ENCODE results near the gene CBLC.

Gene CBLC

DNA sequence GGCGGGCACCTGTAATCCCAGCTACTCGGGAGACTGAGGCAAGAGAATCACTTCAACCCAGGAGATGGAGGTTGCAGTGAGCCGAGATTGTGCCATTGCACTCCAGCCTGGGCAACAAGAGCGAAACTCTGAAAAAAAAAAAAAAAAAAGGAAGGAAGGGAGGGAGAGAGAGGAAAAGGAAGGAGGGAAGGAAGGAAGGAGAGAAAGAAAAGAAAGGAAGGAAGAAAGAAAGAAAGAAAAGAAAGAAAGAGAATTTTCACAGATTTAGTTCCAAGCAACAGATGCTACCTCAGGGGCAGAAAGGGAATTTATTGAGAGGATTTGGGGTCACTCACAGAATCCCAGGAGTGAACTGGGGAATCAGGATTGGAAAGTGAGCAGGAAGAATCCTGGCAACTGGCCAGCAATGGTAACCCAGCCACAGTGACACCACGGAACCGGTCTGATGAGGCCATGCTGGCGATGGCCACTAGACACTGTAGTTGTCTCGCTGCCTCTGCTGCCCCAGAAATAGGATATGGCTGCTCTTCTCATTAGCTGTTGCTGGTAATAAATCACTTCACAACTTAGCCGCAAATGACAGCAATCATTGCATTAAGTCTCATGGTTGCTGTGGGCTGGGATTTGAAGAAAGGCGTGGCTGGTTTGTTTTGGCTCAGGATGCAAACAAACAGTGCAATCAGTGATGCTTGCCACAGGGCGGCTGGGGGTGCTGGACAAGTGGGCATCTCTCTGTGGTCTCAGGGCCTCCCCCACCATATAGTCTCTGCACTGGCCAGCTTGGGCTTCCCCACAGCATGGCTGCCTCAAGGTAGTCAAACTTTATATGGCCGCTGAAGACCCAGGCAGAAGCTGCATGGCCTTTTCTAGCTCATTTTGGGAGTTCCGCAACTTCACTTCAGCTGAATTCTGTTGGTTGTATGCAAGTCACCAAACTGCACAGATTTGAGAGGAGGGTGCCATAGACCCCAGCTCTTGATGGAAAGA, 26.0 kb downstream of the CBLC start:
- DNase-seq: no peak

DNA sequence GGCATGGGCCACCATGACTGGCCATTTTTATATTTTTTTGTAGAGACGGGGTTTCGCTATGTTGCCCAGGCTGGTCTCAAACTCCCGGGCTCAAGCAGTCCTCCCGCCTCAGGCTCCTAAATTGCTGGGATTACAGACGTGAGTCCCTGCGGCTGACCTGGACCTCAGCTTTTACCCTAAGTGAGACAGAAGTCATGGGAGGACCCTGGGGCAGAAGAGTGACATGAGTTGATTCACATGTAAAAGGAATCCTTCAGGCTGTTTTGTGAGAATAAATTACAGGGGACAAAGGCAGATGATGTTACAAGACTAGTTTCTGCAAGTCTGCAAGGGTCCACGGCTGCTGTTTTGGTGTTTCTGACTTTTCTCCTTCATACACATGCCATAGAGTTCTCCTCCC, 28.6 kb downstream of the CBLC start:
- no peak for DNase-seq

DNA sequence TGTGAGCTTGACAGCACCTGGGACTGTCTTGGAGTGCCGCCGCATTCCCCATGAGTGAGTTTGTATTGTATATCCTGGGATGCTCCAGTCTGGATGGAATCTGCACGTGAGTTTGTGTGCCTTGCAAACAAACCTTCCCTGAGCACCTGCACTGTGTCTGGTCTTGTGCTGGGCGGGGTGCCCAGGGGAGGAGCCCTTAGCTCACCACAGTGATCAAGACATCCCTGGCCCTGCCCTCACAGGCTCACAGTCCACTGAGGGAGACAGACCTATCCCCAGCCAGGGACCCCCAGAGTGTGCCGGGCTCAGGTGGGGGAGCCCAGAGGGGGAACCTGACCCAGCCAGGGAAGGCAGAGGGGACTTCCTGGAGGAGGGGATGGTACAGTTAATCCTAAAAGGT, 29.5 kb downstream of the CBLC start:
- DNase-seq: peak; percentile 30

DNA sequence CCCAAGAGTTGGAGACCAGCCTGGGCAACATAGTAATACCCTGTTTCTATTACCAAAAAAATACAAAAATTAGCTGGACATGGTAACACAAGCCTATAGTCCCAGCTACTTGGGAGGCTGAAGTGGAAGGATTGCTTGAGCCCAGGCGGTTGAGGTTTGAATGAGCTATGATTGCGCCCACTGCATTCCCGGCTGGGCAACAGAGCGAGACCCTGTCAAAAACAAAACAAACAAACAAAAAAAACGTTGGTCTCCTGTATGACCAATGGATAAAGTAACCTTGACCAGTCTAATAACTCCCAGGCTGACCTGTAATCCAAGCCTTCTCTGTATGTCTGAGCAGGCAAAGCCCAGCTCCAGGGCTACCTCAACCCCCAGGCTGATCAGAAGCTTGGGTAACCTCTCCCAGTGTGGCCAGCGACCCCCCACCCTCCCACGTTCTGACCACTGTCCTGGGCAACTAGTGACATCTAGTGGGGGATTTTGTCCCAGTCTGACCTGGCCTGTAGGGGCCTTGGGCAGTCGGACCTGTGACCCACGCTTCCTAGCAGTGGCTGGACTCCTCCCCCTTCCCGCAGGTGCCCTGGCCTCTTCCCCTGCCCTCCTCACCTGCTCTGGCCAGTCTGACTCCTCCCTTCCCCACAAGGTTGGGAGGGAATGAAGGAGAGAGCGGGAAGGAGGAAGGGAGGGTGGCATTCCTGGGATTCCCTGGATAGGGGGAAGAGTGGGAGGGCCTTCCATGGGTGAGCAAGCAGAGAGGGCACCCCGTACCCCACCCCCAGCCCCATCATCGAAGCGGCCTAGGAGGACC, 30.2 kb downstream of the CBLC start:
- DNase-seq: no peak

DNA sequence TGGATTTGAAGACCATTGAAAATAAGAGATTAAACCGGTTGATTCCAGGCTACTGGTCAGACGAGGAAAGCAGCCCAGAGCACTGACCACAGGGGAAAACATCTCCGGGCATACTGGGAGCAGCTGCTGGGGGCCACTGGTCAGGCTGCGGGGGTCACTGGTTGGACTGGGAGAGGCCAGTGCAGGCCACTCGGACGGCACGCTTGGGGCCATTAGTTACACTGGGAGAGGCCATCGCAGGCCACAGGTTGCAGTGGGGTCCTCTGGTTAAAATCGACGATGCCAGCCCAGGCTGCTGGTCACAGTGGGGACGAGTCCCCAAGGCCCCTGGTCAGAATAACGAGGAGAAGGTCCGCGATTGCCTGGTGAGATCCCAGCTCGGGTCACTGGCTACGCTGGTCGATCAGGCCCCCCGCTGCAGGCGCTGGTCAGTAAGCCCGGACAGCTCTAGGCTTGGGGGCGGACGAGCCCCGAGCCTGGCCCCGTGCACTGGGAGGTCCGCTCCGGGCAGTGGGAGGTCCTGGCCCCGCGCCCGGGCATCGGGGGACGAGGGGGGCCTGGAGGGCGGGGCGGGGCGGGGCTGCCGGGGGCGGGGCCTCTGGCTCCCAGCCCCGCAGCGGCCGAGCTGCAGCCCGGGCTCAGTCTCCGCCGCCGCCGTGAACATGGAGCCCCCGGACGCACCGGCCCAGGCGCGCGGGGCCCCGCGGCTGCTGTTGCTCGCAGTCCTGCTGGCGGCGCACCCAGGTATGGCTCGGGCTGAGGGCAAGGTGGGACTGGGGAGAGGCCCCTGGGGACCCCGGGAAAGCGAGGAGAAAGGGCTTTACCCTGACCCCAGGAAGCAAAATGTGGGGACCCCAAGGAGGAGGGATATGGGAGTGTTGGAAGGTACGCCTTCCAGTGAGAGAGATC, 31.0 kb downstream of the CBLC start, which contains the start of gene BCAM:
TSS of gene BCAM (plus strand) at position 641 of the 909 bp plus-strand sequence. CDS start at position 663, 22 bp downstream.
- no peak for DNase-seq

DNA sequence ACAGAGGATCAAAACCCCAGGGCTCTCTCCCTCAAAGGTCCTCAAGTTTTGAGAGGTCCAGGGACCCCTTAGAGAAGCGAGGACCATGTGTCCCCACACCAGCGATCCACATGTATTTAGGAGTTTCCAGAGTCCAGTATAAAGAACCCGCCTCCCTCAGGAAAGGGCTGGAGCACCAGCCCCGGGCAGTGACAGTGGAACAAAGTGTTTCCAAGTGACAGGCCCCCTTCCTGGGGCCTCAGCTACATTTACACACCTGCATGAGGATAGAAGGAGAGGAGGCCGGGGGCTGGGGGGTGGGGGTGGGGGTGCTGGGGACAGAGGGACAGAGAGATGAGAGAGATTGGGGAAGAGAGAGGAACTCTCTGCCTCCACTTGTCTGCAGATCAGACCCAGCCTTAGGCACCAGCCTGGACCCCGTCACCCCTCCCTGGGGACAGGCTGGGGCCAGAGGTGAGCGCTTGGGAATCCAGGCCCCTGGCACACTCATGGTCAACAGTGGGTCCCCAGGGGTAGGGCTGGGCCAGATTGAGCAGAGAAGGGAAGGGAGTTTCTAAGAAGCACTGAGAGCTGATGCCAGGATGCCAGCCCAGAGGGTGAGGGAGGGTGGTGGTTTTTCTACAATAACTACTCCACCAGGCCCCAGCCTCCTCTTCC, 32.0 kb downstream of the CBLC start:
- no peak for DNase-seq

DNA sequence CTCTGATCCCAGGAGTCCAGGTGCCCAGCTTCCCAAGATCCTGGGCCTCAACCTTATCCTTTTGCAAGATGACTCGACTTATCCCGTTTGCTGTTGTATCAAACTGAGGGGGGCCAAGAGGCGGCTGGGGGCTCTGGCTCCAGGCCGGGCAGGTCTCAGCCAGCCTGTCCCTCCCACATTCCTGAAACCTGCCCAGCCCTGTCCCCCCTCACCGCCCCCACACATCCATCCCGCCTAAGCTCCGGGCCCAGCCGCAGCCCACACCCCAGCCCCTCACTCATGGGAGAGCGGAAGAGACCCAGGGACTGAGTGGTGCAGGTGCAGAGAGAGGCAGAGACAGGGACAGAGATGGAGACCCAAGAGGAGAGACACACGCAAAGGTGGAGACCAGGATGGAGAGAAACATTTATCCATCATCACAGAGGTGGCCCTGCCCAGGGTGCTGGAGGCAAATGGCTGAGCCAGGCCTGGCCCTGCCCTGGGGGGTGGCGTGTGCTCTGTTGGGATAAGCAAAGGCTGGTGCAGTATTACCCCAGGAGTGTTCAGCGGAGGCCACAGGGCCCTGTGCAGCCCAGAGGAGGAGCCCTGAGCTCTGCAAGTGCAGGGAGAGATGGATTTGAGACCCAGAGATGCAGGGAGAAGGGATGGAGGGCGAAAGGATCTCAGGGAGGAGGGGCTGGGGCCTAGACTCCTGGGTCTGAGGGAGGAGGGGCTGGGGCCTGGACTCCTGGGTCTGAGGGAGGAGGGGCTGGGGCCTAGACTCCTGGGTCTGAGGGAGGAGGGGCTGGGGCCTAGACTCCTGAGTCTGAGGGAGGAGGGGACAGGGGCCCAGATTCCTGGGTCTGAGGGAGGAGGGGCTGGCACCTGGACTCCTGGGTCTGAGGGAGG, 32.8 kb downstream of the CBLC start:
- no peak for DNase-seq

DNA sequence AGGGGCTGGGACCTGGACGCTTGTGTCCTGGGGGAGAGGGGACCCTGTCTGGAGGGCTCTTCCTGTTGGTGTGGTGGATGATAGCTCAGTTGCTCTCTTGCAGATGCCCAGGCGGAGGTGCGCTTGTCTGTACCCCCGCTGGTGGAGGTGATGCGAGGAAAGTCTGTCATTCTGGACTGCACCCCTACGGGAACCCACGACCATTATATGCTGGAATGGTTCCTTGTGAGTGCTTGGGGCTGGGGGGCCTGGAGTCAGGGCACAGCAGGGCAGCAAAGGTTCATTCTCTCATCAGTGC, 33.4 kb downstream of the CBLC start:
- no peak for DNase-seq

DNA sequence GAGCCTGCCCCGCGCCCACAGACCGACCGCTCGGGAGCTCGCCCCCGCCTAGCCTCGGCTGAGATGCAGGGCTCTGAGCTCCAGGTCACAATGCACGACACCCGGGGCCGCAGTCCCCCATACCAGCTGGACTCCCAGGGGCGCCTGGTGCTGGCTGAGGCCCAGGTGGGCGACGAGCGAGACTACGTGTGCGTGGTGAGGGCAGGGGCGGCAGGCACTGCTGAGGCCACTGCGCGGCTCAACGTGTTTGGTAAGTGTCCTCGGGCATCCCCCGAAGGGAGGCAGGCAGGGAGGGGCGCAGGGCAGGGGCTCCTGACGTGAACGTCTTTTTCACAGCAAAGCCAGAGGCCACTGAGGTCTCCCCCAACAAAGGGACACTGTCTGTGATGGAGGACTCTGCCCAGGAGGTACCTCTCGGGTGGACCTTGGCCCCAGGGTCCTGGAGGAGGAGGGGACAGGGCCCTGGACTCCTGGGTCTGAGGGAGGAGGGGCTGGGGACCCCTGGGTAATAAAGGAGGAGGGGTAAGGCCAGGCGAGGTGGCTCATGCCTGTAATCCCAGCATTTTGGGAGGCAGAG, 34.5 kb downstream of the CBLC start:
- no peak for DNase-seq

DNA sequence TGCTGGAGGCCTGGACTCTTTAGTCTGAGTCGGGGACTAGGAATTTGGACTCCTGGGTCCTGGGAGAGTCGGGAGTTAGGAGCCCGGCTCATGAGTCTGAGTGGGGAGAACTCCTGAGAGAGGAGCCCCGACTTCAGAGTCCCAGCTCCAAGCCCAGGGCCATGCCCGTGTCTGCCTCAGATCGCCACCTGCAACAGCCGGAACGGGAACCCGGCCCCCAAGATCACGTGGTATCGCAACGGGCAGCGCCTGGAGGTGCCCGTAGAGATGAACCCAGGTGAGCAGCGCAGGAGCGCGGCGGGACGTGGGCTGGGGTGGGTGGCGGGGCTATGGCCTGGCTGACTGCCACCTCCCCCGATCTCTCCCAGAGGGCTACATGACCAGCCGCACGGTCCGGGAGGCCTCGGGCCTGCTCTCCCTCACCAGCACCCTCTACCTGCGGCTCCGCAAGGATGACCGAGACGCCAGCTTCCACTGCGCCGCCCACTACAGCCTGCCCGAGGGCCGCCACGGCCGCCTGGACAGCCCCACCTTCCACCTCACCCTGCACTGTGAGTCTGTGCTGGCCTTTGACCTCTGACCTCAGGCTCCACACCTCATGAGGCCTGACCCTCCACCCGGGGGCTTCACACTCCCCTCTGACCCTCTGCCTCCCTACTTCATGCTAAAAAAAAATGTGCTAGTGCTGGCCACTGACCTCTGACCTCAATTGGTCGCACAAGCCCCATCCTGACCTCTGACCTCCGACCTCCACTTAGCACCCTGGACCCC, 35.6 kb downstream of the CBLC start:
- DNase-seq: peak; percentile 22

DNA sequence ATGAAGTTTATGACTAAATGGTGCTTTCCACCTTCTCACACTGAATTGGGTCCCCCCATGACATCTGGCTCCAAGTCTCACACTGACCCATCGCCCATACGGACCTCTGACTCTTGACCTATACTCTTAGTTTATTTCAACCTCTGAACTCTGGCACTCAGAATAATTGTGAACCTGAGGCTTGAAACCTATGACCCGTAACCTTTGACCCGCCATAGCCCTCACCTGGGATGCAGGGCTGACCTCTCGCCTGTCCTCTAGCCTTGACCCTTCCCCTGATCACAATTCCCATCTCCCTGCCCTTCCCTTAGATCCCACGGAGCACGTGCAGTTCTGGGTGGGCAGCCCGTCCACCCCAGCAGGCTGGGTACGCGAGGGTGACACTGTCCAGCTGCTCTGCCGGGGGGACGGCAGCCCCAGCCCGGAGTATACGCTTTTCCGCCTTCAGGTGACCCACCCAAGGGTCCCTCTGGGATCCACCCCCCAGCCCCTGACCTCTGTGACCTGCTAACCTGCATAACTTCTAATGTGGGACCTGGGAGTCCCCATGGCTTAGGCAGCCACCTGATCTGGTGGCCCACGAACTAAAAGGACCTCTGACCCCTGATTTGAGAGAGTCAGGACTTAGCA, 36.3 kb downstream of the CBLC start:
- DNase-seq: no peak

DNA sequence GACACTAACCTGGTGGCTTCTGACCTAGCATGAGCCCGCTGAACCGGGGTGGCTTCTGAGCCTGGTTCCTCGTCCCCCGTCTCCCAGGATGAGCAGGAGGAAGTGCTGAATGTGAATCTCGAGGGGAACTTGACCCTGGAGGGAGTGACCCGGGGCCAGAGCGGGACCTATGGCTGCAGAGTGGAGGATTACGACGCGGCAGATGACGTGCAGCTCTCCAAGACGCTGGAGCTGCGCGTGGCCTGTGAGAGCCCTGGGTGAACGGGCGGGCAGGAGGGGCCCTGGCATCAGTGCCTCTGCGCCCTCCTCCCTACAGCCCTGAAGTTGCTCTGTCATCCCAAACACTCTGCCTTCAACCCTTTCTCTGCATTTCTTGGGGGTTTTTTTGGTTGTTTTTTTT, 36.8 kb downstream of the CBLC start:
- DNase-seq: no peak

DNA sequence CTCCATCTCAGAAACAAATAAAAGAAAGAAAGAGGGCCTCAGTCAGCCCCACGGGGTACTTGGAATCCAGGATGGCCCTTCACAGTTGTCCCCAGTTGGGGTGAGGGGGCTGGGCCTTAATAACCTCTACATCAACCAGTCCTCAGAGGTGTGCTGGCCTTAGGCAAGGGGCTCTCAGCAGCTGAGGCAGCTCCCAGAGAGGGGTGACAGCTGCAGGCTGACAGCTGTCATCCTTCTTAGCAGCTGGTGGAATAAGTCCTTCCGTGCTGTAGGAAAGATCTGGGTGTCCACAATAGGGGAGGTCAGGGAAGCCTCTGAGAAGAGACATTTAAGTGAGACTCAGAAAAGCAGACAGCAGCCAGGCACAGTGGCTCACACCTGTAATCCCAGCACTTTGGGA, 38.6 kb downstream of the CBLC start:
- no peak for DNase-seq

DNA sequence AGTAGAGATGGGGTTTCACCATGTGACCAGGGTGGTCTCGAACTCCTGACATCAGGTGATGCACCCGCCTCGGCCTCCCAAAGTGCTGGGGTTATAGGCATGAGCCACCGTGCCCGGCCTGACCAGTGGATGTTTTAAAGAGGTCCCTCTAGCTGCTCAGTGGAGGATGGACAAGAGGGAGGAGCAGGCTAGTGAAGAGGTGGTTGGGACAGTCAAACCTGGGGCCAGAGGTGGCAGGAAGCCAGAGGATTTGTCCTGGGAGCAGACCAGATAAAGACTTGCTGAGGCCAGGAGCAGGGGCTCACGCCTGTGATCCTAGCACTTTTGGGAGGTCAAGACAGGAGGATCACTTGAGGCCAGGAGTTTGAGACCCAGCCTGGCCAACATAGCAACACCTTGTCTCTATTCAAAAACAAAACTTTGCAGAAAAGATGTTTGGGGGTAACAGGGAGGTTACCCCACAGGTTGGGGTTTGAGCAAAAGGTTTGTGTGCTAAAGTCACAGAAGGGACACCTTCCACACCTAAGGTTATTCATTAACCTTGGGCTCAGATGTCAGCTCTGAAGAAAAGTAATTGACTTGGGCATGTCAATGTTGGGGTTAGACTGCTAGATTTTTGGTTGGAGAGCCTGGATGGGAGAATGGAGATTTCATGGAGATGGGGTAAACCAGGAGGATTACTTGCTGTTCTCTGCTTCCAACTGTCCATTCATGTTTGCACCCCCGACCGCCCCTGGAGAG, 40.2 kb downstream of the CBLC start:
- no peak for DNase-seq

DNA sequence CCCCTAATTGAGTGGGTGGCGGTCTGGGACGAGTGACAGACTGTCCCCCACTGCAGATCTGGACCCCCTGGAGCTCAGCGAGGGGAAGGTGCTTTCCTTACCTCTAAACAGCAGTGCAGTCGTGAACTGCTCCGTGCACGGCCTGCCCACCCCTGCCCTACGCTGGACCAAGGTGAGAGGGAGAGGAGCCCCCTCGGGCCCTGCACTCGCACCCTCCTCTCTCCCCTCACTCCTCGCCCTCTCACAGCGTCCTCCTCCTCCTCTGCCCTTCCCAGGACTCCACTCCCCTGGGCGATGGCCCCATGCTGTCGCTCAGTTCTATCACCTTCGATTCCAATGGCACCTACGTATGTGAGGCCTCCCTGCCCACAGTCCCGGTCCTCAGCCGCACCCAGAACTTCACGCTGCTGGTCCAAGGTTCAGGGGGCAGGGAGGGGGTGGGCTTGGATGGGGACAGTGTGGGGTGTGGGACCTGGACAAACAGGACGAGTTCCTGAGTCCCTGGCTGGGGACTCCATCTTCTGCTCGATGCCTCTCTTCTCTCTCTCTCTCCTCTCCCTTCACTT, 40.9 kb downstream of the CBLC start:
- DNase-seq: no peak

DNA sequence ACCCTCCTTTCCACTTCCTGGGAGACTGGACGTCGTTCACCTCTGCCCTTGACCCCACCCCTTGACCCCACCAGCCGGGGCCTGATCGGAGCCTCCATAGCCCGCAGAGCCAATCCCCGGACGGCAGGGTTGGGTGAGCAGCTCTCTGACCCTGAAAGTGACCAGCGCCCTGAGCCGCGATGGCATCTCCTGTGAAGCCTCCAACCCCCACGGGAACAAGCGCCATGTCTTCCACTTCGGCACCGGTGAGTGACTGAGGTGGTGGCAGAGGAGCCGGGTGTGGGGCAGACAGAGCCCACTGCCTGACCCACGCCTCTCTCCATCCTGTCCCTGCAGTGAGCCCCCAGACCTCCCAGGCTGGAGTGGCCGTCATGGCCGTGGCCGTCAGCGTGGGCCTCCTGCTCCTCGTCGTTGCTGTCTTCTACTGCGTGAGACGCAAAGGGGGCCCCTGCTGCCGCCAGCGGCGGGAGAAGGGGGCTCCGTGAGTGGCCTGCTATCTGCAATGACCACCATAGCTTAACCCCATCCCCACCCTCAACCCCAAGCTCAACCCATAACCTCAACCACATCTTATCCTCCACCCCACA, 41.6 kb downstream of the CBLC start:
- DNase-seq: no peak

DNA sequence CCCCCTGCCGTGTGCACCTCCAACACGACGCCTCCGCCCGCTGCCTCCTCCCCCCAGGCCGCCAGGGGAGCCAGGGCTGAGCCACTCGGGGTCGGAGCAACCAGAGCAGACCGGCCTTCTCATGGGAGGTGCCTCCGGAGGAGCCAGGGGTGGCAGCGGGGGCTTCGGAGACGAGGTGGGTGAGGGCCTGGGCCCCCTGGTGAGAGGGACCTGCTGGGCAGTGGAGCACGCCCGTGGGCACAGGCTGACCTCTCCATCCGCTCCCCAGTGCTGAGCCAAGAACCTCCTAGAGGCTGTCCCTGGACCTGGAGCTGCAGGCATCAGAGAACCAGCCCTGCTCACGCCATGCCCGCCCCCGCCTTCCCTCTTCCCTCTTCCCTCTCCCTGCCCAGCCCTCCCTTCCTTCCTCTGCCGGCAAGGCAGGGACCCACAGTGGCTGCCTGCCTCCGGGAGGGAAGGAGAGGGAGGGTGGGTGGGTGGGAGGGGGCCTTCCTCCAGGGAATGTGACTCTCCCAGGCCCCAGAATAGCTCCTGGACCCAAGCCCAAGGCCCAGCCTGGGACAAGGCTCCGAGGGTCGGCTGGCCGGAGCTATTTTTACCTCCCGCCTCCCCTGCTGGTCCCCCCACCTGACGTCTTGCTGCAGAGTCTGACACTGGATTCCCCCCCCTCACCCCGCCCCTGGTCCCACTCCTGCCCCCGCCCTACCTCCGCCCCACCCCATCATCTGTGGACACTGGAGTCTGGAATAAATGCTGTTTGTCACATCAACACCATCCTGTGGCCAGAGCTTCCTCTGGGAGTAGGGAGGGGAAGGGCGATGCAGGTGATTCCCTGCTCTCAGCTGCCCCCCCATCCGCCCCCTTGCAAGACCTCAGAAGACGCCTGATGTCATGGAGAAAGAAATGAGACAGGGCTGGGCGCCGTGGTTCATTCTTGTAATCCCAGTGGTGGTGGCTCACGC, 43.2 kb downstream of the CBLC start:
- no peak for DNase-seq
